Gastroesophageal sphincter (tissue), 4 donors: Measurements from ENCODE around the gene OTOGL. TPM values are rescaled to one million over a fixed set of nuclear protein-coding genes. Genes with fewer than 3 reads are reported as not detected.

Experiments
- ATAC-seq: fragments of 150-250 bp; one replicate; pipeline ENCODE4 v1.9.1; 2016; ENCODE audit warnings: mild to moderate bottlenecking, moderate library complexity
- H3K27ac ChIP-seq, 4 donors: fragments of 200-600 bp; sonication (generic) in 3 of 4; 1 replicate in 3 of 4; 2 replicates in 1 of 4; pipeline ENCODE4 v1.5.1; 2016 to 2019
- H3K27me3 ChIP-seq: fragments of 200-600 bp; sonication (generic); one replicate; pipeline ENCODE4 v1.5.1; 2019
- H3K36me3 ChIP-seq, 2 donors: fragments of 200-600 bp; sonication (generic); one replicate each; pipeline ENCODE4 v1.5.1; 2019; ENCODE audit warnings: control low read depth in 1 of 2
- H3K4me1 ChIP-seq, 3 donors: fragments of 200-600 bp; sonication (generic); 1 replicate in 2 of 3; 2 replicates in 1 of 3; pipeline ENCODE4 v1.5.1; 2016 to 2019; ENCODE audit warnings: control low read depth in 2 of 3
- H3K4me3 ChIP-seq, 2 donors: fragments of 200-600 bp; sonication (generic); one replicate each; pipeline ENCODE4 v1.5.1; 2019; ENCODE audit warnings: mild to moderate bottlenecking in 1 of 2, moderate library complexity in 1 of 2
- H3K9me3 ChIP-seq, 3 donors: fragments of 200-600 bp; sonication (generic); one replicate each; pipeline ENCODE4 v1.5.1; 2017 to 2019; ENCODE audit warnings: control low read depth in 2 of 3
- CTCF ChIP-seq, 4 experiments: fragments of 200-600 bp in 2 of 4; fragments of 450-650 bp in 2 of 4; sonication (generic) in 1 of 4; IDR thresholded peaks; one replicate each; pipeline ENCODE4 v1.5.1; 2017 to 2019; ENCODE audit warnings: antibody characterized with exemption in 4 of 4, mild to moderate bottlenecking in 2 of 4, moderate library complexity in 2 of 4
- EP300 ChIP-seq: sonication (generic); formaldehyde crosslinking; IDR thresholded peaks from one replicate; pipeline ENCODE4 v1.6.1; 2017; ENCODE audit warnings: antibody characterized with exemption, mild to moderate bottlenecking
- POLR2A ChIP-seq, 2 donors: fragments of 450-650 bp; IDR thresholded peaks; one replicate each; pipeline ENCODE4 v1.6.1; 2017; ENCODE audit warnings: antibody characterized with exemption in 2 of 2, mild to moderate bottlenecking in 2 of 2, moderate library complexity in 1 of 2
- POLR2AphosphoS5 ChIP-seq: sonication (generic); formaldehyde crosslinking; IDR thresholded peaks from one replicate; pipeline ENCODE4 v1.6.1; 2017; ENCODE audit warnings: antibody characterized with exemption
- WGBS, 2 donors: methylation state at CpG; one replicate each; pipeline ENCODE4 v1.1.5; 2018; ENCODE audit warnings: low coverage in 1 of 2; 5-methylcytosine and 5-hydroxymethylcytosine counted together
- total RNA-seq, 4 donors: library from RNA; depleted of rRNA; stranded (reverse); fragments of >200 nt; gene quantifications; one replicate each; pipeline ENCODE4 v1.1.0, GENCODE V29; 2016

The OTOGL gene
- total RNA-seq, 4 donors from 2014 or later = 0.47 to 1.7 (median 1.4) TPM

- no peaks in the 10 kb centered on the region for H3K4me1 ChIP-seq
- H3K9me3 ChIP-seq = no peaks in the 10 kb centered on the region
- H3K27ac ChIP-seq = no peak overlapping the region
- no peaks in the 10 kb centered on the region for H3K36me3 ChIP-seq
- H3K27me3 ChIP-seq = no peaks in the 10 kb centered on the region
- no peak overlapping the region for H3K4me3 ChIP-seq
- TF ChIP-seq CTCF (IDR thresholded peaks at IDR 0.05) (no peak), POLR2A (IDR thresholded peaks at IDR 0.05) (no peak), EP300 (no peak), POLR2AphosphoS5 (no peak)
- no peak for ATAC-seq
- 100% methylated on average over 1 of the region's 1 CpG for WGBS, 2 donors
These were observed 233.5 kb downstream of the OTOGL start for GRCh38 chr12:80332827-80333226.

GRCh38 chr12:80352474-80352873 lies 253.1 kb downstream of the OTOGL start:
- Histone ChIP-seq H3K4me1 (no peaks in the 10 kb centered on the region), H3K36me3 (no peaks in the 10 kb centered on the region), H3K4me3 (no peak overlapping the region), H3K9me3 (no peaks in the 10 kb centered on the region), H3K27me3 (no peaks in the 10 kb centered on the region), H3K27ac (no peak overlapping the region)
- 80 to 86% methylated on average over 1 of the region's 1 CpG for WGBS, 2 donors
- TF ChIP-seq CTCF (IDR thresholded peaks at IDR 0.05) = no peak
- TF ChIP-seq POLR2A (IDR thresholded peaks at IDR 0.05) = no peak
- no peak for TF ChIP-seq EP300
- TF ChIP-seq POLR2AphosphoS5 = no peak
- no peak for ATAC-seq

GRCh38 chr12:80353254-80353653 lies 253.9 kb downstream of the OTOGL start:
- no peak for ATAC-seq
- no peaks in the 10 kb centered on the region for H3K4me1 ChIP-seq
- H3K27ac ChIP-seq = no peak overlapping the region
- H3K36me3 ChIP-seq = no peaks in the 10 kb centered on the region
- H3K9me3 ChIP-seq = no peaks in the 10 kb centered on the region
- H3K4me3 ChIP-seq = no peak overlapping the region
- no peaks in the 10 kb centered on the region for H3K27me3 ChIP-seq
- WGBS, 2 donors = 88 to 95% methylated on average over 2 of the region's 2 CpGs
- TF ChIP-seq CTCF (IDR thresholded peaks at IDR 0.05) (no peak), POLR2AphosphoS5 (no peak), POLR2A (IDR thresholded peaks at IDR 0.05) (no peak), EP300 (no peak)

- Histone ChIP-seq H3K4me1 (no peaks in the 10 kb centered on the region), H3K27me3 (no peaks in the 10 kb centered on the region), H3K27ac (no peak overlapping the region), H3K36me3 (no peaks in the 10 kb centered on the region), H3K4me3 (no peak overlapping the region), H3K9me3 (no peaks in the 10 kb centered on the region)
- 32 to 43% methylated on average over 2 of the region's 2 CpGs for WGBS, 2 donors
- no peak for TF ChIP-seq POLR2AphosphoS5
- TF ChIP-seq CTCF (IDR thresholded peaks at IDR 0.05) = no peak
- TF ChIP-seq POLR2A (IDR thresholded peaks at IDR 0.05) = no peak
- no peak for TF ChIP-seq EP300
- no peak for ATAC-seq
These were observed 256.8 kb downstream of the OTOGL start for GRCh38 chr12:80356097-80356496.

- Histone ChIP-seq H3K27me3 (no peaks in the 10 kb centered on the region), H3K4me3 (no peak overlapping the region), H3K4me1 (no peaks in the 10 kb centered on the region), H3K27ac (no peak overlapping the region), H3K9me3 (no peaks in the 10 kb centered on the region), H3K36me3 (no peaks in the 10 kb centered on the region)
- no peak for ATAC-seq
- no peak for TF ChIP-seq POLR2AphosphoS5
- TF ChIP-seq POLR2A (IDR thresholded peaks at IDR 0.05) = no peak
- no peak for TF ChIP-seq EP300
- TF ChIP-seq CTCF (IDR thresholded peaks at IDR 0.05) = no peak
These were observed 260.4 kb downstream of the OTOGL start for GRCh38 chr12:80359703-80360102.
